K562 (cell line): Measurements from ENCODE around the gene FRMD7. TPM values are rescaled to one million over a fixed set of nuclear protein-coding genes. Genes with fewer than 3 reads are reported as not detected.

ENCODE experiments used
- E2F3 ChIP-seq: fragments of 250-450 bp; sonication (Bioruptor Pico); IDR thresholded peaks from 2 replicates; pipeline ENCODE4 v1.4.0; 2020; ENCODE audit warnings: mild to moderate bottlenecking
- EHMT2 ChIP-seq: fragments of 450-650 bp; IDR thresholded peaks from 2 replicates; pipeline ENCODE4 v1.6.1; 2018; ENCODE audit warnings: antibody characterized with exemption
- EWSR1 ChIP-seq: fragments of 450-650 bp; IDR thresholded peaks from 2 replicates; pipeline ENCODE4 v1.6.1; 2018; ENCODE audit warnings: borderline replicate concordance, mild to moderate bottlenecking, low read depth, moderate library complexity; ENCODE audit not compliant: partially characterized antibody
- FOS ChIP-seq: IDR thresholded peaks from 3 replicates; pipeline ENCODE4 v1.6.1; 2011; ENCODE audit not compliant: insufficient read length; ENCODE audit errors: extremely low read depth
- FOXK1 ChIP-seq: sonication (generic); formaldehyde crosslinking; IDR thresholded peaks from 2 replicates; pipeline ENCODE4 v1.8.0; 2022; ENCODE audit warnings: missing genetic modification reagents, mild to moderate bottlenecking, borderline replicate concordance
- ILF3 ChIP-seq: fragments of 450-650 bp; IDR thresholded peaks from 2 replicates; pipeline ENCODE4 v1.6.1; 2018; ENCODE audit warnings: antibody characterized with exemption, mild to moderate bottlenecking, moderate library complexity, borderline replicate concordance
- MTA1 ChIP-seq: fragments of 450-650 bp; IDR thresholded peaks from 2 replicates; pipeline ENCODE4 v1.6.1; 2017; ENCODE audit warnings: borderline replicate concordance
- MYNN ChIP-seq, 2 experiments: sonication (generic); formaldehyde crosslinking in 1 of 2; IDR thresholded peaks; 2 replicates each; pipeline versions ENCODE4 v1.5.0 to v1.6.1; 2016 to 2020; ENCODE audit warnings: antibody characterized with exemption in 1 of 2, missing genetic modification reagents in 1 of 2
- NFXL1 ChIP-seq: fragments of 450-650 bp; formaldehyde crosslinking; IDR thresholded peaks from 2 replicates; pipeline ENCODE4 v1.4.0; 2021; ENCODE audit warnings: mild to moderate bottlenecking
- RAD21 ChIP-seq, 2 experiments: fragments of 250-450 bp in 1 of 2; fragments of 450-650 bp in 1 of 2; sonication (Bioruptor Pico) in 1 of 2; formaldehyde crosslinking in 1 of 2; IDR thresholded peaks in 1 of 2; conservative IDR thresholded peaks in 1 of 2; 2 replicates each; pipeline versions ENCODE4 v1.4.0 to v1.8.0; 2020 to 2022; ENCODE audit warnings: mild to moderate bottlenecking in 2 of 2, moderate library complexity in 1 of 2
- RBM17 ChIP-seq: fragments of 200-400 bp; formaldehyde crosslinking; IDR thresholded peaks from 2 replicates; pipeline ENCODE4 v1.6.1; 2017; ENCODE audit warnings: low read depth, mild to moderate bottlenecking, low read length, borderline replicate concordance
- SMAD4 ChIP-seq: fragments of 250-450 bp; sonication (Bioruptor Pico); conservative IDR thresholded peaks from 2 replicates; pipeline ENCODE4 v1.8.0; 2021; ENCODE audit warnings: inconsistent platforms, mild to moderate bottlenecking, moderate library complexity
- SUPT5H ChIP-seq: fragments of 450-650 bp; IDR thresholded peaks from 2 replicates; pipeline ENCODE4 v1.6.1; 2016
- ZBTB1 ChIP-seq: sonication (generic); formaldehyde crosslinking; IDR thresholded peaks from 2 replicates; pipeline ENCODE4 v1.8.1; 2023; ENCODE audit warnings: missing genetic modification reagents, low read depth, mild to moderate bottlenecking, borderline replicate concordance
- ZFX ChIP-seq: sonication (generic); formaldehyde crosslinking; IDR thresholded peaks from 2 replicates; pipeline ENCODE4 v1.8.0; 2022; ENCODE audit warnings: mild to moderate bottlenecking, missing genetic modification reagents, moderate library complexity
- ZNF589 ChIP-seq: fragments of 200-800 bp; sonication (Bioruptor generic); IDR thresholded peaks from 2 replicates; pipeline ENCODE4 v1.6.1; 2016; ENCODE audit warnings: low read depth, missing genetic modification characterization, missing compliant biosample characterization
- ZNF77 ChIP-seq: fragments of 250-450 bp; sonication (Bioruptor Pico); IDR thresholded peaks from 2 replicates; pipeline ENCODE4 v1.5.0; 2020
- polyA plus RNA-seq, 8 experiments: library from polyadenylated mRNA; depleted of rRNA in 4 of 8; stranded (reverse) in 5 of 8; unstranded in 3 of 8; fragments of >200 nt; fragmentation: Nextera tagmentation in 2 of 8; fragmentation: Illumina TruSeq in 1 of 8; extraction: Ambion mirVana in 2 of 8; extraction: Trizol in 1 of 8; gene quantifications; 2 replicates each; pipeline versions ENCODE4 v1.2.1 to v1.2.3, GENCODE V29; 2011 to 2014; ENCODE audit warnings: inconsistent platforms in 1 of 8, missing spikeins in 1 of 8
- total RNA-seq, 7 experiments: library from RNA; depleted of rRNA in 6 of 7; stranded (reverse); fragments of >200 nt in 6 of 7; fragmentation: Illumina TruSeq in 2 of 7; extraction: Trizol in 2 of 7; gene quantifications; 2 replicates each; pipeline versions ENCODE4 v1.2.1 to v1.2.3, GENCODE V29; 2011 to 2021; ENCODE audit warnings: low replicate concordance in 1 of 7
- TF ChIP-seq, protein P1 (sequence below): sonication (generic); formaldehyde crosslinking; IDR thresholded peaks from 2 replicates; pipeline ENCODE4 v1.8.0; 2022; ENCODE audit warnings: missing genetic modification reagents, mild to moderate bottlenecking, borderline replicate concordance
- TF ChIP-seq, protein P2 (sequence below): fragments of 200-800 bp; sonication (Bioruptor generic); IDR thresholded peaks from 2 replicates; pipeline ENCODE4 v1.6.1; 2017; ENCODE audit warnings: missing genetic modification characterization, missing compliant biosample characterization
- TF ChIP-seq, protein P3 (sequence below), 2 experiments: fragments of 450-650 bp; conservative IDR thresholded peaks; 2 replicates each; pipeline ENCODE4 v1.6.1; 2017; ENCODE audit warnings: mild to moderate bottlenecking in 2 of 2, moderate library complexity in 2 of 2
- TF ChIP-seq, protein P4 (sequence below): sonication (generic); formaldehyde crosslinking; IDR thresholded peaks from 2 replicates; pipeline ENCODE4 v1.4.0; 2020; ENCODE audit warnings: mild to moderate bottlenecking, missing genetic modification reagents
- TF ChIP-seq, protein P5 (sequence below), 2 experiments: fragments of 450-650 bp; IDR thresholded peaks; 2 replicates each; pipeline ENCODE4 v1.6.1; 2016

The FRMD7 gene
- total and polyA plus RNA-seq, 9 of the 15 experiments (the other 6 are each of a cell fraction or from before 2014, with no cell fraction given): 0.06 to 0.09 TPM; not detected in 7

DNA sequence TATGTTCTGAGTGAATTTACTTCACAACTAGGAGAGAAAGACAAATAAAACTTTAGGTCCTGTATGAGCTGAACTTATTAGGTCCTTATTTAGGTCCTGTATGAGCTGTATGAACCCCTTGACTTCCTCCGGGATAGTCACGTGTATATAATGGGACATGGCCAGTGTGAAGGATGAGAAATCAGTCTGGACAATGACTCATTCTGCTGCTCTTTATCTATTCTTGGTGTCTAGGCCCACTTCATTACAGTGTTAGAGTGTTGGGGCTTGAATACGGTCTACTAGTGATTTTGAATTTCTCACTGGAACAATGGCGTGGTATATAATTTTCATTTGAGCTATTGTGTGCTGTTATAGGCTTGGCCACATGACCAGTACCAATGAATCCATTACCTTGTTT, 82.9 kb downstream of the FRMD7 start (continued):
- TF ChIP-seq FOS (peak; percentile 52), RBM17 (no peak), ZNF589 (CRISPR knock-in tag) (no peak), ILF3 (no peak), ZNF77 (CRISPR knock-in tag) (no peak), FOXK1 (CRISPR knock-in tag) (no peak), SMAD4 (CRISPR knock-in tag) (peak; percentile 92), ZBTB1 (CRISPR knock-in tag) (no peak), EHMT2 (peak; percentile 79; the same call in 1 of the 2 replicates), SUPT5H (no peak), ZFX (CRISPR knock-in tag) (0 out of 2 replicates have a peak, but pooled peaks have one; percentile 18), MYNN (IDR thresholded peaks at IDR 0.05) (no peak), MYNN (CRISPR knock-in tag; IDR thresholded peaks at IDR 0.05) (no peak), E2F3 (CRISPR knock-in tag) (no peak), EWSR1 (no peak), MTA1 (0 out of 2 replicates have a peak, but pooled peaks have one; percentile 18), RAD21 (CRISPR knock-in tag; conservative IDR thresholded peaks at IDR 0.05 in 1 of 2, IDR thresholded peaks at IDR 0.05 in 1 of 2) (no peak), NFXL1 (no peak)
- TF ChIP-seq, protein P1, sequence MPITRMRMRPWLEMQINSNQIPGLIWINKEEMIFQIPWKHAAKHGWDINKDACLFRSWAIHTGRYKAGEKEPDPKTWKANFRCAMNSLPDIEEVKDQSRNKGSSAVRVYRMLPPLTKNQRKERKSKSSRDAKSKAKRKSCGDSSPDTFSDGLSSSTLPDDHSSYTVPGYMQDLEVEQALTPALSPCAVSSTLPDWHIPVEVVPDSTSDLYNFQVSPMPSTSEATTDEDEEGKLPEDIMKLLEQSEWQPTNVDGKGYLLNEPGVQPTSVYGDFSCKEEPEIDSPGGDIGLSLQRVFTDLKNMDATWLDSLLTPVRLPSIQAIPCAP (CRISPR knock-in tag): no peak
- TF ChIP-seq, protein P2, sequence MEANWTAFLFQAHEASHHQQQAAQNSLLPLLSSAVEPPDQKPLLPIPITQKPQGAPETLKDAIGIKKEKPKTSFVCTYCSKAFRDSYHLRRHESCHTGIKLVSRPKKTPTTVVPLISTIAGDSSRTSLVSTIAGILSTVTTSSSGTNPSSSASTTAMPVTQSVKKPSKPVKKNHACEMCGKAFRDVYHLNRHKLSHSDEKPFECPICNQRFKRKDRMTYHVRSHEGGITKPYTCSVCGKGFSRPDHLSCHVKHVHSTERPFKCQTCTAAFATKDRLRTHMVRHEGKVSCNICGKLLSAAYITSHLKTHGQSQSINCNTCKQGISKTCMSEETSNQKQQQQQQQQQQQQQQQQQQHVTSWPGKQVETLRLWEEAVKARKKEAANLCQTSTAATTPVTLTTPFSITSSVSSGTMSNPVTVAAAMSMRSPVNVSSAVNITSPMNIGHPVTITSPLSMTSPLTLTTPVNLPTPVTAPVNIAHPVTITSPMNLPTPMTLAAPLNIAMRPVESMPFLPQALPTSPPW (CRISPR knock-in tag): no peak
- TF ChIP-seq, protein P3, sequence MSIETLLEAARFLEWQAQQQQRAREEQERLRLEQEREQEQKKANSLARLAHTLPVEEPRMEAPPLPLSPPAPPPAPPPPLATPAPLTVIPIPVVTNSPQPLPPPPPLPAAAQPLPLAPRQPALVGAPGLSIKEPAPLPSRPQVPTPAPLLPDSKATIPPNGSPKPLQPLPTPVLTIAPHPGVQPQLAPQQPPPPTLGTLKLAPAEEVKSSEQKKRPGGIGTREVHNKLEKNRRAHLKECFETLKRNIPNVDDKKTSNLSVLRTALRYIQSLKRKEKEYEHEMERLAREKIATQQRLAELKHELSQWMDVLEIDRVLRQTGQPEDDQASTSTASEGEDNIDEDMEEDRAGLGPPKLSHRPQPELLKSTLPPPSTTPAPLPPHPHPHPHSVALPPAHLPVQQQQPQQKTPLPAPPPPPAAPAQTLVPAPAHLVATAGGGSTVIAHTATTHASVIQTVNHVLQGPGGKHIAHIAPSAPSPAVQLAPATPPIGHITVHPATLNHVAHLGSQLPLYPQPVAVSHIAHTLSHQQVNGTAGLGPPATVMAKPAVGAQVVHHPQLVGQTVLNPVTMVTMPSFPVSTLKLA (conservative IDR thresholded peaks at IDR 0.05): peak in 1 of 2 experiments; percentile 32; a peak in 1 of 4 replicates
- TF ChIP-seq, protein P4, sequence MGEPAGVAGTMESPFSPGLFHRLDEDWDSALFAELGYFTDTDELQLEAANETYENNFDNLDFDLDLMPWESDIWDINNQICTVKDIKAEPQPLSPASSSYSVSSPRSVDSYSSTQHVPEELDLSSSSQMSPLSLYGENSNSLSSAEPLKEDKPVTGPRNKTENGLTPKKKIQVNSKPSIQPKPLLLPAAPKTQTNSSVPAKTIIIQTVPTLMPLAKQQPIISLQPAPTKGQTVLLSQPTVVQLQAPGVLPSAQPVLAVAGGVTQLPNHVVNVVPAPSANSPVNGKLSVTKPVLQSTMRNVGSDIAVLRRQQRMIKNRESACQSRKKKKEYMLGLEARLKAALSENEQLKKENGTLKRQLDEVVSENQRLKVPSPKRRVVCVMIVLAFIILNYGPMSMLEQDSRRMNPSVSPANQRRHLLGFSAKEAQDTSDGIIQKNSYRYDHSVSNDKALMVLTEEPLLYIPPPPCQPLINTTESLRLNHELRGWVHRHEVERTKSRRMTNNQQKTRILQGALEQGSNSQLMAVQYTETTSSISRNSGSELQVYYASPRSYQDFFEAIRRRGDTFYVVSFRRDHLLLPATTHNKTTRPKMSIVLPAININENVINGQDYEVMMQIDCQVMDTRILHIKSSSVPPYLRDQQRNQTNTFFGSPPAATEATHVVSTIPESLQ: no peak
- TF ChIP-seq, protein P5, sequence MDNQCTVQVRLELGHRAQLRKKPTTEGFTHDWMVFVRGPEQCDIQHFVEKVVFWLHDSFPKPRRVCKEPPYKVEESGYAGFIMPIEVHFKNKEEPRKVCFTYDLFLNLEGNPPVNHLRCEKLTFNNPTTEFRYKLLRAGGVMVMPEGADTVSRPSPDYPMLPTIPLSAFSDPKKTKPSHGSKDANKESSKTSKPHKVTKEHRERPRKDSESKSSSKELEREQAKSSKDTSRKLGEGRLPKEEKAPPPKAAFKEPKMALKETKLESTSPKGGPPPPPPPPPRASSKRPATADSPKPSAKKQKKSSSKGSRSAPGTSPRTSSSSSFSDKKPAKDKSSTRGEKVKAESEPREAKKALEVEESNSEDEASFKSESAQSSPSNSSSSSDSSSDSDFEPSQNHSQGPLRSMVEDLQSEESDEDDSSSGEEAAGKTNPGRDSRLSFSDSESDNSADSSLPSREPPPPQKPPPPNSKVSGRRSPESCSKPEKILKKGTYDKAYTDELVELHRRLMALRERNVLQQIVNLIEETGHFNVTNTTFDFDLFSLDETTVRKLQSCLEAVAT (IDR thresholded peaks at IDR 0.05): no peak
